Measurements from ENCODE around the gene FAM151B. TPM values are rescaled to one million over a fixed set of nuclear protein-coding genes. Genes with fewer than 3 reads are reported as not detected.
"Not testable (repeated sequence)": the region's sequence is repeated elsewhere in the genome, so short reads cannot be mapped to it uniquely, and the experiment has no call there.

Gene FAM151B
- total and polyA plus RNA-seq, 2 experiments from 2014 or later: 2.6 to 7.8 TPM

- H3K4me3 ChIP-seq: no peak overlapping the region
- H3K27ac ChIP-seq: no peak overlapping the region
- H3K79me2 ChIP-seq (ENCODE audit: insufficient read depth): no peaks in the 10 kb centered on the region
- no peaks in the 10 kb centered on the region for H3K9me2 ChIP-seq (ENCODE audit: insufficient read depth)
- in situ Hi-C loops (cut with MboI): no loop called here
- 65 to 68% methylated on average over 2 of the region's 2 CpGs for WGBS, 2 experiments (ENCODE audit: low coverage in 1 of 2, low lambda C conversion rate in 2 of 2, missing lambda C conversion rate in 2 of 2)
- no peaks in the 10 kb centered on the region for H4K20me1 ChIP-seq (ENCODE audit: insufficient read depth)
- H2AFZ ChIP-seq: no peak overlapping the region
- H3K9me3 ChIP-seq (ENCODE audit: low read depth): no peaks in the 10 kb centered on the region
- H3K4me1 ChIP-seq (ENCODE audit: insufficient read depth): no peaks in the 10 kb centered on the region
- H3K9ac ChIP-seq: no peak overlapping the region
- peaks cover 5% of the 10 kb centered on the region; the same call in 1 of the 2 replicates for H3K27me3 ChIP-seq (replicated peaks; ENCODE audit: insufficient read depth)
- no peaks in the 10 kb centered on the region for H3K36me3 ChIP-seq (ENCODE audit: low read depth)
- no peaks in the 10 kb centered on the region for H3F3A ChIP-seq (ENCODE audit: insufficient read depth)
- no peak overlapping the region for H3K4me2 ChIP-seq (ENCODE audit: unreplicated experiment)
- DNase-seq: no peak
- TF ChIP-seq EZH2phosphoT487 (IDR thresholded peaks at IDR 0.05; ENCODE audit: insufficient read depth, low read depth): no peak
- no peak for TF ChIP-seq EZH2 (IDR thresholded peaks at IDR 0.05; ENCODE audit: insufficient read depth, poor library complexity, severe bottlenecking)
Measured at GRCh38 chr5:80579050-80579449, 91.2 kb downstream of the FAM151B start.

GRCh38 chr5:80580291-80580690, 92.4 kb downstream of the FAM151B start:
- H3K27me3 ChIP-seq (replicated peaks; ENCODE audit: insufficient read depth); H3K9ac ChIP-seq; H3K27ac ChIP-seq; DNase-seq; H3K4me2 ChIP-seq (ENCODE audit: unreplicated experiment); H3F3A ChIP-seq (ENCODE audit: insufficient read depth); H3K36me3 ChIP-seq (ENCODE audit: low read depth); H3K79me2 ChIP-seq (ENCODE audit: insufficient read depth); H4K20me1 ChIP-seq (ENCODE audit: insufficient read depth); H3K9me3 ChIP-seq (ENCODE audit: low read depth); H3K4me3 ChIP-seq; in situ Hi-C loops (cut with MboI); H3K4me1 ChIP-seq (ENCODE audit: insufficient read depth); H3K9me2 ChIP-seq (ENCODE audit: insufficient read depth); H2AFZ ChIP-seq: not testable (repeated sequence)
- WGBS, 2 experiments (ENCODE audit: low coverage in 1 of 2, low lambda C conversion rate in 2 of 2, missing lambda C conversion rate in 2 of 2): 58 to 79% methylated on average over 3 of the region's 3 CpGs

GRCh38 chr5:80584770-80585169, 96.9 kb downstream of the FAM151B start:
- no peak overlapping the region for H3K4me3 ChIP-seq
- H2AFZ ChIP-seq: no peak overlapping the region
- H3K79me2 ChIP-seq (ENCODE audit: insufficient read depth): no peaks in the 10 kb centered on the region
- H3K4me2 ChIP-seq (ENCODE audit: unreplicated experiment): no peak overlapping the region
- no peak overlapping the region for H3K9ac ChIP-seq
- no peaks in the 10 kb centered on the region for H3K36me3 ChIP-seq (ENCODE audit: low read depth)
- WGBS, 2 experiments (ENCODE audit: low coverage in 1 of 2, low lambda C conversion rate in 2 of 2, missing lambda C conversion rate in 2 of 2): 63% methylated on average over 6 of the region's 6 CpGs
- no peaks in the 10 kb centered on the region for H3K27me3 ChIP-seq (replicated peaks; ENCODE audit: insufficient read depth)
- in situ Hi-C loops (cut with MboI): no loop called here
- no peaks in the 10 kb centered on the region for H4K20me1 ChIP-seq (ENCODE audit: insufficient read depth)
- no peaks in the 10 kb centered on the region for H3K9me3 ChIP-seq (ENCODE audit: low read depth)
- no peak overlapping the region for H3K27ac ChIP-seq
- H3F3A ChIP-seq (ENCODE audit: insufficient read depth): no peaks in the 10 kb centered on the region
- no peaks in the 10 kb centered on the region for H3K4me1 ChIP-seq (ENCODE audit: insufficient read depth)
- H3K9me2 ChIP-seq (ENCODE audit: insufficient read depth): no peaks in the 10 kb centered on the region
- TF ChIP-seq EZH2phosphoT487 (IDR thresholded peaks at IDR 0.05; ENCODE audit: insufficient read depth, low read depth): no peak
- no peak for TF ChIP-seq EZH2 (IDR thresholded peaks at IDR 0.05; ENCODE audit: insufficient read depth, poor library complexity, severe bottlenecking)
- no peak for DNase-seq

GRCh38 chr5:80588858-80589540, 101.1 kb downstream of the FAM151B start:
- no peaks in the 10 kb centered on the region for H3K79me2 ChIP-seq (ENCODE audit: insufficient read depth)
- H2AFZ ChIP-seq: no peak overlapping the region
- DNase-seq: no peak
- no peaks in the 10 kb centered on the region for H3K36me3 ChIP-seq (ENCODE audit: low read depth)
- no peak overlapping the region for H3K4me2 ChIP-seq (ENCODE audit: unreplicated experiment)
- H3F3A ChIP-seq (ENCODE audit: insufficient read depth): no peaks in the 10 kb centered on the region
- H3K9me3 ChIP-seq (ENCODE audit: low read depth): no peaks in the 10 kb centered on the region
- no peaks in the 10 kb centered on the region for H3K9me2 ChIP-seq (ENCODE audit: insufficient read depth)
- WGBS, 2 experiments (ENCODE audit: low coverage in 1 of 2, low lambda C conversion rate in 2 of 2, missing lambda C conversion rate in 2 of 2): 73 to 75% methylated on average over 8 of the region's 8 CpGs
- H3K4me1 ChIP-seq (ENCODE audit: insufficient read depth): no peaks in the 10 kb centered on the region
- in situ Hi-C loops (cut with MboI): no loop called here
- no peak overlapping the region for H3K4me3 ChIP-seq
- H4K20me1 ChIP-seq (ENCODE audit: insufficient read depth): no peaks in the 10 kb centered on the region
- TF ChIP-seq EZH2phosphoT487 (IDR thresholded peaks at IDR 0.05; ENCODE audit: insufficient read depth, low read depth): no peak
- H3K27me3 ChIP-seq (replicated peaks; ENCODE audit: insufficient read depth): no peaks in the 10 kb centered on the region
- no peak overlapping the region for H3K9ac ChIP-seq
- H3K27ac ChIP-seq: no peak overlapping the region

- no peaks in the 10 kb centered on the region for H3F3A ChIP-seq (ENCODE audit: insufficient read depth)
- in situ Hi-C loops (cut with MboI): no loop called here
- H3K4me1 ChIP-seq (ENCODE audit: insufficient read depth): no peaks in the 10 kb centered on the region
- no peaks in the 10 kb centered on the region for H4K20me1 ChIP-seq (ENCODE audit: insufficient read depth)
- TF ChIP-seq EZH2phosphoT487 (IDR thresholded peaks at IDR 0.05; ENCODE audit: insufficient read depth, low read depth) (no peak), EZH2 (IDR thresholded peaks at IDR 0.05; ENCODE audit: insufficient read depth, poor library complexity, severe bottlenecking) (no peak)
- no peak for DNase-seq
- no peak overlapping the region for H3K4me3 ChIP-seq
- no peaks in the 10 kb centered on the region for H3K9me2 ChIP-seq (ENCODE audit: insufficient read depth)
- no peak overlapping the region for H3K9ac ChIP-seq
- H3K27ac ChIP-seq: no peak overlapping the region
- H3K27me3 ChIP-seq (replicated peaks; ENCODE audit: insufficient read depth): no peaks in the 10 kb centered on the region
- H3K79me2 ChIP-seq (ENCODE audit: insufficient read depth): no peaks in the 10 kb centered on the region
- H3K4me2 ChIP-seq (ENCODE audit: unreplicated experiment): no peak overlapping the region
- WGBS, 2 experiments (ENCODE audit: low coverage in 1 of 2, low lambda C conversion rate in 2 of 2, missing lambda C conversion rate in 2 of 2): 69 to 73% methylated on average over 5 of the region's 5 CpGs
- H3K9me3 ChIP-seq (ENCODE audit: low read depth): no peaks in the 10 kb centered on the region
- H2AFZ ChIP-seq: no peak overlapping the region
- no peaks in the 10 kb centered on the region for H3K36me3 ChIP-seq (ENCODE audit: low read depth)
Measured at GRCh38 chr5:80590766-80591165, 102.9 kb downstream of the FAM151B start.
